ENCODE data around the gene STXBP4.

DNA sequence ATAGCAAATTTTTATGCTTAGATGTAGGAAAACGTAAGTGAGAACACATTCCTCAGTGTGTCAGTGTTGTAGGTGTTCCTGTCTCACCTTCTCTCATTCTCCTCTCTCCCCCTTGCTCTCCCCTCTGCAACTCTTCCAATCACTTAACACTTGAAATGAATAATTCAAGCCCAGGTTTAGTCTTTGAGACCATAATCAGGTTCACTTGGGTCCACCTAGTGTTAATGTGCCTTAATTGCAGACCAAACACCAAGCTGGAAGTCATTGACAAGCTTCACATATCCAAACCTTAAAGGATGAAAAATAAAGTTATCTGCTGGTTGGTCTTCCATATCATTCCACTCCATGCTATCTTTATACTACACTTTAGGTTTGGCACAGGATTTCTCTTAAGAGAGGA, 37.0 kb downstream of the STXBP4 start:
- TF ChIP-seq, protein P1, sequence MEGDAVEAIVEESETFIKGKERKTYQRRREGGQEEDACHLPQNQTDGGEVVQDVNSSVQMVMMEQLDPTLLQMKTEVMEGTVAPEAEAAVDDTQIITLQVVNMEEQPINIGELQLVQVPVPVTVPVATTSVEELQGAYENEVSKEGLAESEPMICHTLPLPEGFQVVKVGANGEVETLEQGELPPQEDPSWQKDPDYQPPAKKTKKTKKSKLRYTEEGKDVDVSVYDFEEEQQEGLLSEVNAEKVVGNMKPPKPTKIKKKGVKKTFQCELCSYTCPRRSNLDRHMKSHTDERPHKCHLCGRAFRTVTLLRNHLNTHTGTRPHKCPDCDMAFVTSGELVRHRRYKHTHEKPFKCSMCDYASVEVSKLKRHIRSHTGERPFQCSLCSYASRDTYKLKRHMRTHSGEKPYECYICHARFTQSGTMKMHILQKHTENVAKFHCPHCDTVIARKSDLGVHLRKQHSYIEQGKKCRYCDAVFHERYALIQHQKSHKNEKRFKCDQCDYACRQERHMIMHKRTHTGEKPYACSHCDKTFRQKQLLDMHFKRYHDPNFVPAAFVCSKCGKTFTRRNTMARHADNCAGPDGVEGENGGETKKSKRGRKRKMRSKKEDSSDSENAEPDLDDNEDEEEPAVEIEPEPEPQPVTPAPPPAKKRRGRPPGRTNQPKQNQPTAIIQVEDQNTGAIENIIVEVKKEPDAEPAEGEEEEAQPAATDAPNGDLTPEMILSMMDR (conservative IDR thresholded peaks at IDR 0.05; ENCODE audit: low read length), result peak; percentile 78
- no peak for TF ChIP-seq EZH2phosphoT487 (IDR thresholded peaks at IDR 0.05; ENCODE audit: borderline replicate concordance, low read depth, low read length)

All from OCI-LY7 (cell line).